ENCODE measurements around the gene TNRC18.

GRCh38 chr7:5397736-5398135 is 25.9 kb downstream of the TNRC18 start:
- TF ChIP-seq POLR2A (IDR thresholded peaks at IDR 0.05): no peak
- TF ChIP-seq CTCF (IDR thresholded peaks at IDR 0.05): no peak
- no peak for TF ChIP-seq POLR2AphosphoS5 (IDR thresholded peaks at IDR 0.05)
